ENCODE results near the gene YIPF1. TPM values are rescaled to one million over a fixed set of nuclear protein-coding genes. Genes with fewer than 3 reads are reported as not detected.
A peak's percentile ranks its signal among the peaks of the same experiment; 100 is the strongest.

YIPF1 gene
- 21.4 TPM for polyA plus RNA-seq (2013, experiment 1 of 2; ENCODE audit: insufficient read length)
- 21.7 TPM for polyA plus RNA-seq (2013, experiment 2 of 2; ENCODE audit: insufficient read length)

GRCh38 chr1:53889304-53890298 is at the start of gene YIPF1:
YIPF1 (minus strand) TSS chr1:53889797; CDS start chr1:53888937, 860 bp downstream.
- peak; percentile 89 for DNase-seq

DNA sequence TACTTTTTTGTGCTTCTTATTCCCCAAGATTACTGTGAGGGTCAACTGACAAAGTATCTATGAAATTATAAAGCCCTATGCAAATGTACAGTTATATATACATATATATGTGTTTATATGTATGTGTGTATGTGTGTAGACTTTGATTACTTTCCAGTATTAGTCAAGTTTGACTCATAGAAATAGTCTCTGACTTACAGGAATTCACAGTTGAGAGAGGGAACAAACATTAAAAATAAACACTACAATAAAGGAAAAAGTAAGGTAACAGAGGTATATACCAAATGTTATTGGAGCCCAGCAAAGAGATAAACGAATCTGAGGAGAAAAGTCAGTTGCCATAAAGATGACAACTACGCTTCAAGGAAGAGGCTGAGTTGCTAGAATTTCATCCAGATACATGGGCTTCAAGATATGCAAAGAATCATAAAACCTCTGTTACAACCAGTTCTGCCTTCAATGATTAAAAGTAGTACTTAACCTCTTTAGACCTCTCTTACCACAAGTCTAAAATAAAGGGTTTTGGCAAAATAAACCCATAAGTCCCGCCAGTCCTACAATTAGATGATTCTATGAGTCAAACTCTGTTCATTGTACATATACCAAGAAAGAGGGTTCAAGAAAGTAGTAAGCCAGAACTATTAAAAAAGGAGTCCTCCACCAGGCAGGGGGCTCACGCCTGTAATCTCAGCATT is 48.7 kb upstream of the YIPF1 start:
- DNase-seq: no peak

GRCh38 chr1:53936430-53936829 is 46.8 kb upstream of the YIPF1 start:
- DNase-seq: no peak

GRCh38 chr1:53934170-53934765 is 44.7 kb upstream of the YIPF1 start:
- no peak for DNase-seq

DNA sequence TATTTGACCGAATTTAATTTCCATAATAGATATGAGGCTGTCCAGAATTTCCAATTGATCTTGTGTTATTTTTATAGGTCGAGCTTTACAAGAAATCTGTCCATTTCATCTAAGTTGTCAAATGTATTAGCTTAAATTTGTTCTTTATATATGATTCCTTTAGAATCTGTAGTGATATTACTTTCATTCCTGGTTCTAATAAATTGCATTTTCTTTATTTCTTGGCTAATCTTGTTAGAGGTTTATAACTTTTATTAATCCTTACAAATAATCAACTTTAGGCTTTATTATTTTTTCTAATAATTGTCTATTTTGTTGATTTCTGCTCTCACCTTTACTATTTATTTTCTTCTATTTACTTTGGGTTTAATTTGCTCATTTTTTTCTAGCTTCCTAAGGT is 41.9 kb upstream of the YIPF1 start:
- DNase-seq: no peak

- no peak for DNase-seq
Observed at GRCh38 chr1:53930932-53931331, 41.3 kb upstream of the YIPF1 start.

- DNase-seq: no peak
Observed at GRCh38 chr1:53929246-53929960, 39.8 kb upstream of the YIPF1 start.

- no peak for DNase-seq
Observed at GRCh38 chr1:53927376-53927881, 37.8 kb upstream of the YIPF1 start.

DNA sequence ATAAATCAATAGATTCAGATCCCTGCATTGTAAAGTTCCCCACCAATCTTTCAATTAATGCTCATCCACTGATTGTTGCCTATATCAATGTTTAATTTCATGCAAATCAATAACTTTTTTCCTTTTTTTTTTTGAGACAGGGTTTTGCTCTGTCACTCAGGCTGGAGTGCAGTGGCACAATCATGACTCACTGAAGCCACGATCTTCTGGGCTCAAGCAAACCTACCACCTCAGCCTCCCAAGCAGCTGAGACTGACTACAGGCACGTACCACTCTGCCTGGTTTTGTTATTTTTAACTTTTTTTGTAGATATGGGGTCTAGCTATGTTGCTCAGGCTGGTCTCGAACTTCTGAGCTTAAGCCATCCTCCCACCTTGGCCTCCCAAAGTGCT is 30.1 kb upstream of the YIPF1 start:
- no peak for DNase-seq

DNA sequence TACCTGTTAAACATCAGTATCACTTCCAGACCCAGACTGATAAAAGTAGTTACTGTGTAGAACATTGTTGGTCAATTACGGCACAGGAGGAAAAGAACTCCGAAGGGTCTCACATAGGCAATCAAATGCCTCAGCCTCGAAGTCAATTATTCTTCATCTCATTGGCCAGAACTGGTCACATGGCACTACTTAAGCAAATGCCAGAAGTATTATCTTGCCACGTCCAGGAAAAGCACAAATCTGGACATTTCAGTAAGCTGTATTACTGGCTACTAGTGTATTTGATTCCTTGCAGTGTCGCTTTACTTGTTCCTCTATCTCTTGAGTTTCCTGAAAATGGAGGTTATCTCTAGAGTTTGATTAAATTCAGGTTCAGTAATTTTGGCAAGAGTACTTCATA is 28.7 kb upstream of the YIPF1 start:
- DNase-seq: no peak

DNA sequence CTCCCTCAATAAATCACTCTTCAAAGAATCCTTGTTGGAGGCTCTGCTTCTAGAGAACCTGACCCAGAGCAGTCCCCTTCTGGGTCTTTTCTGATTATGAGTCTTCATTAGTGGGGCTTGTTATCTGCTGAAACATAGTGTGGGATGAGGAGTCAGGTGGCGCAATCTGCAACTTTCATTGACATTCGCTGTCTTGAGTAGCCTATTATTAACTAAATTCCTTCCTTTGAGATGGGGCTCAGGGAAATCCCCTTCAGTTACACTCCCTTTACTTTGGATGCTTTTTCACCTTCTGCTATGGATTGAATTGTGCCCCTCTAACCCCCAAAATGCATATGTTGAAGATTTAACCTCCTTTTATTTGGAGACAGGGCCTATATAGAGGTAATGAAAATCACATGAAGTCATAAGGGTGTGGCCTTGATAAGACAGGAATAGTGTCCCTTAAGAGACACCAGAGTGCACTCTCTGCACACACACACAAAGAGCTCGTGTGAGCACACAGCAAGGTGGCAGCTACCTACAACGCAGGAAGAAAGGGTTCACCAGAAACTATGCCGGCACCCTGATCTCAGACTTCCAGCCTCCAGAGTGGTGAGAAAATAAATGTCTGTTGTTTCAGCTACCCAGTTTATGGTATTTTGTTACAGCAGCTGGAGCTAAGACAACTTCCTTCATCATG is 23.9 kb upstream of the YIPF1 start:
- DNase-seq: no peak

DNA sequence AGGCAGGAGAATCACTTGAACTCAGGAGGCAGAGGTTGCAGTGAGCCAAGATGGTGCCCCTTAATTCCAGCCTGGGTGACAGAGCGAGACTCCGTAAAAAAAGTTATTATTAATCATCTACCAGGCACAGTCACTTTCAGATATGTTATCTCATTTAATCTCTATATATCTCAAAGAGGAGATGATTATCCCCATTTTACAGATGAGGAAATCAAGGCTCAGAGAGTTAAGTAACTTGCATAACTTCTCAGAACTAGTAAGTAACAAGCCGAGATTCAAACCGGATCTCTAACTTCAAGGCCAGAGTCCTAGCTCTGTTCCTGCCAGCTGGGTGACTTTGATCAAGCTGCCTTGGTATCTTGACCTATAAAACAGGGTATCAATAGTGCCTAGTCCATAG is 21.8 kb upstream of the YIPF1 start:
- DNase-seq: no peak

- DNase-seq: no peak
Observed at GRCh38 chr1:53909946-53910345, 20.3 kb upstream of the YIPF1 start.

GRCh38 chr1:53906121-53906520 is 16.5 kb upstream of the YIPF1 start:
- no peak for DNase-seq

- DNase-seq: no peak
Observed at GRCh38 chr1:53905509-53905908, 15.9 kb upstream of the YIPF1 start.

- no peak for DNase-seq
Observed at GRCh38 chr1:53902235-53903138, 12.9 kb upstream of the YIPF1 start.

GRCh38 chr1:53899708-53900107 is 10.1 kb upstream of the YIPF1 start:
- DNase-seq: no peak

GRCh38 chr1:53899206-53899628 is 9.6 kb upstream of the YIPF1 start:
- DNase-seq: peak; percentile 86

DNA sequence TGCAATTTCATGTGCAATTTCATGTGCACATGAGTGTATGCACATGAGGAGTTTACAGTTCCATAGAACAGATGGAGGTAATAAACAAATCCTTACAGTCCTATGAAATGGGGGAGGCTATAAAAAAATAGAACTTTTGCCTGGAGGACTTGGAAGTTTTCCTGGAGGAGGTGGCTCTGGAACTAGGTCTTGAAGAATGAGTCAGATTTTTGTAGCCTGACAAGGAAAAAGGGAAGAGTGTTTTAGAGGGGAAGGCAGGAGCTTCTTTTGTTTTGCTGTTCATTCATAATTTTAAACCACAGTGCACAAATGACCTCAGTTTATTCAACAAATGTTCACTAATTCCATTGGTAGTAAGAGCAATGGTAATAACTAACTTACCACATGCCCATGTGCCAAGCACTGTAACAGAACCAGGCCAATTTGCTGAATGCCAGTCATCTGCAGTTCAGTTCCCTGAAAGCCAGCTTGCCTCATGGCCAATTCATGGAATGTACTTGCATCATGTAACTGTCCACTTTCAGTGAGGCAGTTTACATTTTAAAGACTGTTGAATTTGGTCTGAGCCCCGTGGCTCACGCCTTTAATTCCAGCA is 7.1 kb upstream of the YIPF1 start:
- peak; percentile 87 for DNase-seq

DNA sequence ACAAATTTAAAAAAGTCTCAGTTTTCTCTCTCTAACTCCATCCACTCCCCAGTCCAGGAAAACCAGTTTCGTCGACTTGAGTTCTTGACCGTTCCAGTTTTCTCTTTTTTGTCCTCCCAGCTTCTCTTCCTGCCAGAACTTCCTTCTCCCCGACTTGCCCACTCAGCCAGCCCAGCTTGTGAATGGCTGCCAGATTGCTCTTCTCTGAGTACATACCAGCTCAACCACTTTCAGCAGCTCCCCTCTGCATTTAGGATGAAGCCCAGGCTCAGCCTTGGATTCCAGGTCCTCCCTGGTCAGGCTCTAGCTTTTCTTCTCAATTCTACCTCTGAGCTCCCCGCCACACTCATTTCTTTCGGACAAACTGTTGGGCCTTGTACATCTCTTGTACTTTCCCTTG is 5.8 kb upstream of the YIPF1 start:
- DNase-seq: no peak

All from fibroblast of skin of abdomen (primary cell).